Stimulated activated CD8-positive, alpha-beta memory T cell treated with anti-CD3 and anti-CD28 coated beads, Interleukin-12 subunit alpha, Interleukin-12 subunit beta, amount 100 ng/mL, for 4 hours (primary cell): ENCODE measurements around the gene PEX3.

ENCODE experiments used
- DNase-seq: peaks from one replicate; pipeline ENCODE4 v3.0.0-alpha.2; 2020; ENCODE audit warnings: low read depth

The PEX3 gene, protein sequence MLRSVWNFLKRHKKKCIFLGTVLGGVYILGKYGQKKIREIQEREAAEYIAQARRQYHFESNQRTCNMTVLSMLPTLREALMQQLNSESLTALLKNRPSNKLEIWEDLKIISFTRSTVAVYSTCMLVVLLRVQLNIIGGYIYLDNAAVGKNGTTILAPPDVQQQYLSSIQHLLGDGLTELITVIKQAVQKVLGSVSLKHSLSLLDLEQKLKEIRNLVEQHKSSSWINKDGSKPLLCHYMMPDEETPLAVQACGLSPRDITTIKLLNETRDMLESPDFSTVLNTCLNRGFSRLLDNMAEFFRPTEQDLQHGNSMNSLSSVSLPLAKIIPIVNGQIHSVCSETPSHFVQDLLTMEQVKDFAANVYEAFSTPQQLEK

DNA sequence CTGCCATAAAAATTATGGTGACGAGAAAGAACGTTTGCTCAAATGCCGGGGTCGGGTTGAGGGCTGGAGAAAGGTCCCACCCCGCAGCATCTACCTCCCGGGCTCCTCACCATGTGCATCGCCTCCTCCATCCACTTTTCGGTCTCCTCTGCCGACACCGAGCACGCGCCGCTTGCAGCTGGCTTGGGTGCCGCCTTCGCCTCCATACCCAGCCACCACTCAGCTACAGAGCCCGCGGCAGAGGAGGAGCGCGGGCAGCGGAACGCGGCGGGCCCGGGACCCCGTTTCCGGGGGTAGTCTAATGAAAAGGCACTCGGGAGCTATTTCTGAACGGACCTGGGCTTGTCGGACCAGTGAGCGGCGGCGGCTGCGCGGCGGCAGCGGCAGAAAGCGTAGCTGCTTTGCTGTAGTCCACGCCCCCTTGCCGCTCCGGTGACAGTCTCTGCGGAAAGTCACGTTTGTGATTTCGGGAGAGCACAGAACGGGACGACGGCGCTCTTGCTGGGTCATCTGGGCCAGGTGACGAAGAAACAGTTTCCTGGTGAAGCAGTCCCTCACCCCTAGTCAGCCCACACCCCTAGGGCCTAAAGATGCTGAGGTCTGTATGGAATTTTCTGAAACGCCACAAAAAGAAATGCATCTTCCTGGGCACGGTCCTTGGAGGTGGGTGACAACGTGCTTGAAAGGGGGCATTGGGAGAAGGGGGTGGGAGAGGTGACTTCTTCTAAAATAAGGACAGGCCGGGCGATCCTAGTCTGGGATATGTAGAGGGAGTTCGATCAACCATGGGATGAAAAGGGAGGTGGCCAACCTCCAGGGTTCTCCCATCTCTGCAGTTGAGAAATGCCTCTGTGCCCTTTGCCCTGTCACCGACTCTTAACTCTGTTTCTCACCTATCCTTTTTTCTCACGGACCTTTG lies at the start of gene PEX3, which contains the start of gene ADAT2:
Gene PEX3 (plus strand): TSS at position 353 of the 919 bp plus-strand sequence. CDS start 238 bp downstream, at position 591.
Gene ADAT2 (minus strand): TSS at position 243 of the 919 bp plus-strand sequence. CDS start 37 bp downstream, at position 206.
- peak; percentile 85 for DNase-seq

- DNase-seq, result no peak
Measured at GRCh38 chr6:143401068-143401446, 49.5 kb upstream of the PEX3 start.

DNA sequence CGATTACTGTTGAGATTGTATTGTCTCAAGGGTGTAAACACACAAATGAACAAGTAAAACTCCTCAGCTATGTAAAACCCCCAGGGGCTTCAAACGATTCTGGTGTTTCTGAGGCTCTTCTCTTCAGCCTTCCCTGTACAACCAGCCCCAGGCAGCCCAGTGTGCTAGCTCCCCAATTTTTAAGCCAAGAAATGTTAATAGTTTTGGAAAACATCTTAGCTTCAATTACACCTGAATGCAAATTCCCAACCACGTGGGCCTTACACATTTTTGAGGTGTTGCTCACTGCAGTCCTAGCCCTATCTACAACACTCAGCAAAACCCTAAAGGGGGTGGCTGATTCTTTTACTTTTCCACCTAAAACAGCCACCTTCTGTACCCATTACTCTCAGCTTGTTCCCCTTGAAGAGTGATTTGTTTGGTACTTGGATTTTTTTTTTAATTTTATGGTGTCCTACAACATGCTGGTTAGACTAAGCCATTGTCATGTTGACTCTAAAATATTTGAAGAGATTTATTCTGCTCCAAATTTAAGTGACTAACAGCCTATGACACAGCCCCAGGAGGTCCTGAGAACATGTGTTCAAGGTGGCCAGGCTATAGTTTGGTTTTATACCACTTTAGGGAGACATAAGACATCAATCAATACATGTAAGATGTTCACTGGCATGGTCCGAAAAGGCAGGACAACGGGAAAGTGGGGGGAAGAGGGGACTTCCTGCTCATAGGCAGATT lies 48.8 kb upstream of the PEX3 start:
- DNase-seq, result no peak

- no peak for DNase-seq
Measured at GRCh38 chr6:143402721-143403336, 47.8 kb upstream of the PEX3 start.

GRCh38 chr6:143405373-143406154 lies 45.0 kb upstream of the PEX3 start:
- DNase-seq, result no peak

DNA sequence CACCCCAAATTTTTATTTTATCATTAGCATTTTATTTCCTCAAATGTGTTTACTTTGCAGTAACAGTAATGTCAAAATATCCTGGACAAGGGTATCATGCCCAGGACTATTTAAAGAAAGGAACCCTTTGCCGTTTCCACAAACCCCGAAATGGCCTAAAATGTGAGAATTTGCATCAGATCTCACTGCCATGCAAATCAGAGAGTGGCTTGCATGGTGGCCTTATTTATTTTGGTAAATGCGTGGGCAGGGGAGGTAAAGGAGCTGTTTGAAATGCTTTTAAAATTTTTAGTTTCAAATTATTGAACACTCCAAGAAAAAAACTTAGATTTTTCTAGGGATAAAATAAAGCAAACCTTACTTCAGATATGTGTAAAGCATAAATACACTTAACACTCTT lies 43.9 kb upstream of the PEX3 start:
- no peak for DNase-seq

- no peak for DNase-seq
Measured at GRCh38 chr6:143408151-143408786, 42.3 kb upstream of the PEX3 start.

DNA sequence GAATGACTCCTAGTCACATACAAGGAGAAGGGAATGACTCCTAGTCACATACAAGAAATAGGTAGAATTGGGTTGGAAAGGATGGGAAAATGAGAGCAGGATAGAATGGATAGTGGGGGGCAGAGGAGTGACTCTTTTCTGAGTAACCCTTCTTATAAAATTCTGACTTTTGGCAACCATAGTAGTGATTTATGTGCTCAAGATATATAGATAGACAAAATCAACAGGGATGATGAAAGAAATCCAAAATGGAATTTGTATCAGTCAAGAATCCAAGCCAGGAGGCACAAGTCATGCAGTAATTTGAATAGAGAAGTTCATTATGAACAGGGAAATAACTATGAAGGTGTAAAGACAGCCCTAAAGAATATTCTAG lies 41.8 kb upstream of the PEX3 start:
- DNase-seq, result no peak

DNA sequence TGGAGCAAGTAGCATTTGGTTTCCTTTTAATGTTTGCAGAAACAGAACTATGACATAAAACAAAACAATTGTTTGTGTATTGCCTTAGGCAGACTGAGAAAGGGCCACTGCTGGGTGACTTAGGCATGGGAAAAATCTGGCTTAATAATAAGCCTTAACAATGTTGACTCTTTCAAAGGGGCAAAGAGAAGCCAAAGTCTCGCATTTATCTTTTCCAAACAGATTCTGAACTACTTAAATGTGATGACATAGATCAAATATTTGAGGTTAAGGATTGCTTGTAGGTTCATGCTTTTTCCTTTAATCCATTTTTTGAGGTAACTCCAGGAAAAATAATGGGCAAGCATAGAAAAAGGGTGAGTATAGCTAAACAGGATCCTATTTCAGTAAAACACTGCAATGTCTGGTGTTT lies 39.7 kb upstream of the PEX3 start:
- DNase-seq, result no peak

DNA sequence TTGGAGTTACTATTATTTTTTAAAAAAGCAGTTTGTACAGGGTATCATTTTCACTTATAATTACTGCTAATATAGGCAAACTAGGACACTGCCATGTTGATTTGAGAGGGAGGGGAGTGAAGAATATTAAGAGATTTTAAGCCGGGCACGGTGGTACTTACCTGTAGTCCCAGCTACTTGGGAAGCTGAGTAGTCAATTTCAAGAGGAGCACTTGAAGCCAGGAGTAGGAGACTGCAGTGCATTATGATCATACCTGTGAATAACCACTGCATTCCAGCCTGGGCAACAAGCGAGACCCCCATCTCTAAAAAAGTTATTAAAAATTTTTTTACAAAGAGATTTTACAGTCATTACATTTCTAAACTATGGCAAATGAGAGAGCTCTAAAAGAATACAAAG lies 35.8 kb upstream of the PEX3 start:
- no peak for DNase-seq

GRCh38 chr6:143419526-143419925 lies 31.1 kb upstream of the PEX3 start:
- DNase-seq, result no peak

- no peak for DNase-seq
Measured at GRCh38 chr6:143426026-143426425, 24.6 kb upstream of the PEX3 start.

DNA sequence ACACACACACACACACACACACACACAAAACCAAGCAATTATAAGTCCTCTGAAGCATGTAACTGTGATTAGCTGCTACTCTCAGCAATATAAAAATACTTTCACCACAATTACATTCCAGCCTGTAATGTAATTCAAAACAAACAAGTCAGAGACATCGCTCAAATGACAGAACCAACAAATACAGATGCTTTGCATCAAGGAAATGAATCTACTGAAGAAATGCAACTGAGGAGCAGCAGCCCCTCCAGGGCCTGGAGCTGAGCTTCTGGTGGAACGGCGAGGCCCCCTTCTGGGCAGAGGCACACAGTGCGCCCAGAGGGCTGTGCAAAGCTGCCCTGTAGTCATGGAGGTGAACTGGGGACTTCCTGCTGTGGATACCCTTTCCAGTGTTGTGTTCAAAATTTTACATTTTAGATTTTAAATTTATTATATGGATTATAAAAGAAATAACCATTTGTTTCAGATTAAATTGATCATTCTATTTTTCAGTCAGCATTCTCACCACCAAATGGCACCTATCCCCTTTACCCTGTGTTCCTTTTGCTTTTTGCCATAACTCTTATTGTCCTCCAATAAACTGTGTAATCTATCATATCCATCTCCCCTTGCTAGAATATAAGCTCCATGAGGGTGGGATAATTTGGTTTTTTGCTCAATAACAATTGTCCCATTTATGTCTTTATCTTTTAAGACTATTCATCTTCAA lies 23.3 kb upstream of the PEX3 start:
- peak; percentile 44 for DNase-seq

DNA sequence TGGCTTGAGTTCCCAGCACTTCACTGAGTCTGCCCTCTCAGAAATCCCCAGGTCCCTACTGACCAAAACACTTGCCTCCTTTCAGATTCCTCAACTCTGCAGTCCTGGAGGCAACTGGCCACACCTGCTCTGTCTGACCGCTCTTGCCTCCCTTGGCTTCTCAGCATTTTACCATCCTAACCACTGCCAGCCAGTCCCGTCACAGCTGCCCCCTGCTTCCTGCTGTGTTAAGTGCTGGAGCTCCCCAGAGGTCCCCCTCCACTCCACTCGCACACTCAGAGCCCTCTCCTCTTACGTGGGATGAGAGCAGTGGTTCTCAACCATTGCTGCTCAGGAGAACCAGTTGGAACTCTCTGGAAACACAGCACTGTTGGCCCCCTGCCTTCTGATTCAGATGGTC lies 20.6 kb upstream of the PEX3 start:
- DNase-seq, result no peak

- no peak for DNase-seq
Measured at GRCh38 chr6:143431226-143431625, 19.4 kb upstream of the PEX3 start.

GRCh38 chr6:143432588-143432987 lies 18.0 kb upstream of the PEX3 start:
- no peak for DNase-seq

DNA sequence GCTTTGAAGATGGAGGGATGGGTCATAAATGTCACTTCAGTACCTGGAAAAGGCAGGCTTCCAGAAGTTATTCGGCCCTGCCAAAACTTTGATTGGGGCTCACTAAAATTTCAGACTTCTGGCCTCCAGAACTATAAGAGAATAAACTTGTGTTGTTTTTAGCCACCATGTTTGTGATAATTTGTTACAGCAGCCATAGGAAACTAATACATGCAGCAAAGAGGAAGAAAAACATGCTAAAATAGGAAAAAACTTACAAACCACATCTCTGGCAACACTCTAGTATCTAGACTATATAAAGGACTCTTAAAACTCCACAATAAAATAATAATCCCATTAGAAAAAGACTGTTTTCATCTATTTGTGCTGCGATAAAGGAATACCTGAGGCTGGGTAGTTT lies 9.6 kb upstream of the PEX3 start:
- DNase-seq, result no peak

DNA sequence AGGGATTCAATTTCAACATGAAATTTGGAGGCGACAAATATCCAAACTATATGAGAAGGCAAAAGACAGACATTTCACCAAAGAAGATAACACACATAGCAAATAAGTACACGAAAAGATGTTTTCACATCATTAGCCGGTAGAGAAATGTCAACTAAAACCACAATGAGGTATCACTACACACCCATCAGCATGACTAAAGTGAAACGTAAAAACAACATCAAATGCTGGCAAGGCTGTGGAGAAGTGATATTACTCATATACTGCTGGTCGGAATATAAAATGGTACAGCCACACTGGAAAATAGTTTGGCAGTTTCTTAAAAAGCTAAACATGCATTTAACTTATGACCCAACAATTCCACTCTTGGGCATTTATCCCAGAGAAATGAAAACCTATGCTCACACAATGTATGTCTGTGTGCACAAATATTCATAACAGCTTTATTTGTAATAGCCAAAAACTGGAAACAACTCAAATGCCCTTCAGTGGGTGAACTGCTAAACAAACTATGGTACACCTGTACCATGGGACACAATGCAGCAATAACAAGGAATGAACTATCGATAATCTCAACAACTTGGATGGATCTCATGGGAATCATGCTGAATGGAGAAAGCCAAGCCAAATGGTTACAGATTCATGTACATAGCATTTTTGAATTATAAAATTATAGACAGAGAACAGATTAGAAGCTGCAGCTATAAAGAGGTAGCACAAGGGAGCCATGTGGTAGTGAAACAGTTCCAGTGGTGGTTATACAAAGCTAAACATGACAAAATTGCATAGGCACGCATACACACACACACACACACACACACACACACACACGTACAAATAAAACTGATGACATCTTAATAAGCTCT lies 8.7 kb upstream of the PEX3 start:
- no peak for DNase-seq

DNA sequence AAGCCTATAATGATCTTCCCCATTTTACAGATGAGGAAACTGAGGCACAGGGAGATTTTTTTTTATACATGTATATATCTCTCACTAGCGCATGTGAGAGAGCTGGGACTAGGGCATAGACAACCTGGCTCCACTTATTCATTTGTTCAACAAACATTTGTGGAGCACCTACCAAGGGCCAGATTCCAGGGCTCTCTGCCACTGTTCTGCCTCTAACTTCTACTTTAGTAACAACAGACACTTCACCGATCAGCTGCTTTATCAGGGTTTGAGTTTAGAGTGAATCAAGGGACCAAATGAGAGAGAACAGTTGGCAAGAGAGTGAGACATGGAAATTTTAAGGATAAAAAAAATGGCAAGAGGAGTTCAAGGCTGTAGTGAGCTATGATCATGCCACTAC lies 7.5 kb upstream of the PEX3 start:
- DNase-seq, result no peak
